Upper lobe of left lung (tissue), 6 donors: Measurements from ENCODE around the gene HAO1. TPM values are rescaled to one million over a fixed set of nuclear protein-coding genes. Genes with fewer than 3 reads are reported as not detected.
A peak's percentile ranks its signal among the peaks of the same experiment; 100 is the strongest.

Experiments
- ATAC-seq, 2 donors: fragments of 200-7000 bp; cut with Tn5 transposase; one replicate each; pipeline ENCODE4 v1.9.1; 2022; ENCODE audit warnings: mild to moderate bottlenecking in 2 of 2, moderate library complexity in 2 of 2; ENCODE audit not compliant: low FRiP score in 2 of 2
- DNase-seq, 2 donors: peaks; one replicate each; pipeline ENCODE4 v3.0.0-alpha.2; 2019 to 2020
- H3K27ac ChIP-seq, 4 donors: fragments of 200-600 bp; sonication (generic); one replicate each; pipeline ENCODE4 v1.5.1; 2016 to 2019
- H3K27me3 ChIP-seq, 4 donors: fragments of 200-600 bp; sonication (generic); one replicate each; pipeline ENCODE4 v1.5.1; 2017 to 2019
- H3K36me3 ChIP-seq, 4 donors: fragments of 200-600 bp; sonication (generic); one replicate each; pipeline ENCODE4 v1.5.1; 2016 to 2019
- H3K4me1 ChIP-seq, 4 donors: fragments of 200-600 bp; sonication (generic); one replicate each; pipeline ENCODE4 v1.5.1; 2018 to 2019
- H3K4me3 ChIP-seq, 4 donors: fragments of 200-600 bp; sonication (generic); one replicate each; pipeline ENCODE4 v1.5.1; 2017 to 2019; ENCODE audit warnings: mild to moderate bottlenecking in 2 of 4, moderate library complexity in 1 of 4
- H3K9me3 ChIP-seq, 4 donors: fragments of 200-600 bp; sonication (generic); one replicate each; pipeline ENCODE4 v1.5.1; 2018 to 2019
- CTCF ChIP-seq, 6 experiments: fragments of 450-650 bp in 4 of 6; fragments of 200-600 bp in 2 of 6; sonication (generic) in 2 of 6; IDR thresholded peaks; one replicate each; pipeline ENCODE4 v1.5.1; 2016 to 2019; ENCODE audit warnings: antibody characterized with exemption in 6 of 6
- EP300 ChIP-seq, 4 donors: sonication (generic); formaldehyde crosslinking; IDR thresholded peaks; one replicate each; pipeline ENCODE4 v1.5.1; 2017; ENCODE audit warnings: antibody characterized with exemption in 4 of 4, control low read depth in 2 of 4
- POLR2A ChIP-seq, 4 donors: fragments of 450-650 bp; IDR thresholded peaks; one replicate each; pipeline ENCODE4 v1.5.1; 2016 to 2017; ENCODE audit warnings: antibody characterized with exemption in 4 of 4, mild to moderate bottlenecking in 2 of 4
- POLR2AphosphoS5 ChIP-seq, 2 donors: sonication (generic); formaldehyde crosslinking; IDR thresholded peaks; one replicate each; pipeline ENCODE4 v1.5.1; 2017; ENCODE audit warnings: antibody characterized with exemption in 2 of 2
- WGBS, 2 donors: methylation state at CpG; one replicate each; pipeline ENCODE4 v1.1.5; 2017 to 2018; 5-methylcytosine and 5-hydroxymethylcytosine counted together
- total RNA-seq, 6 donors: library from RNA; depleted of rRNA in 4 of 6; stranded (reverse); fragments of >200 nt in 4 of 6; gene quantifications; one replicate each; pipeline versions ENCODE4 v1.1.0 to v1.2.1, GENCODE V29; 2016 to 2021
- donor health status: DM: no; HTN: no; CAD: no; lungs with moderate emphysema.
- donor health status: DM: no; HTN: yes; CAD: no; lungs with severe emphysema.

HAO1 gene
- total RNA-seq, 6 donors from 2014 or later: 0.13 TPM; not detected in 5

DNA sequence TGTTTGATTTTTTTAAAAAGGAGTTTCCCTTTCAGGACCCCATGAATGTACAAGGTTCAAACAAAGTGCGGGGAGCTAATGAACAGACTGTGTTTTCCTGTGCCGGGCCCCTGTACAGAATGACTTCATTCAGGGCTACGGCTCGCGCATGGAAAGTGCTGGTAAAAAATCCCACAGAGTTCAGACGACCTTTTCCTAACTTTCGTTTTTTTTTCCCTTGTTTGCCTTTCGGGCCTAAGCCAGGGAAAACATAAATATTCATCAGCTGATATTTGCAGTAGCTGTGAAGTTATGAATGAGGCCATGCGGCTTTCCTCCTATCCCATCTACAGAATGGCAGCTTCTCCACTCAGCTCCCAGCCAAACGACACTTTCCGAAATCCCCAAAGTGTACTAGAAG is 74.0 kb downstream of the HAO1 start:
- no peaks in the 10 kb centered on the region for H3K27me3 ChIP-seq
- no peaks in the 10 kb centered on the region for H3K36me3 ChIP-seq
- TF ChIP-seq POLR2AphosphoS5 (IDR thresholded peaks at IDR 0.05) (no peak), POLR2A (IDR thresholded peaks at IDR 0.05) (no peak), EP300 (IDR thresholded peaks at IDR 0.05) (no peak), CTCF (IDR thresholded peaks at IDR 0.05) (no peak)
- no peaks in the 10 kb centered on the region for H3K9me3 ChIP-seq
- no peak overlapping the region for H3K27ac ChIP-seq
- no peak overlapping the region for H3K4me3 ChIP-seq
- no peaks in the 10 kb centered on the region for H3K4me1 ChIP-seq
- DNase-seq (no peak), ATAC-seq (no peak)
- 52 to 55% methylated on average over 11 of the region's 11 CpGs for WGBS, 2 donors

DNA sequence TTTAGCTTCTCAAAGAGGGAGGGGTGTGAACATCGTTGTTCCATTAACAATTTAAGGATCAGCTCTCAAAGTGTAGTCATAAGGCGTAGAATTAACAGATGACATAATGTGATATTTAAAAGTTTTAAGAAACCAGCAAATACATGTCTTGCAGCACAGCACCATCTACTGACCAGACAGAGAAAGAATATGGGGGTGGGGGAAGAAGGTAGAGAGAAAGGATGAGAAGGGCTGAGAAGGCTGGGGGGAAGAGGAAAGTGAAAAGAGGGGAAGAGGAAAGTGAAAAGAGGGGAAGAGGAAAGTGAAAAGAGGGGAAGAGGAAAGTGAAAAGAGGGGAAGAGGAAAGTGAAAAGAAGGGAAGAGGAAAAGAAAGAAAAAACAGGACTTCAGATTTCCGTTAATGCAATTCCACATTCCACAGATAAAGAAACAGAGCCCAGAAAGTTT is 80.9 kb downstream of the HAO1 start:
- 23% methylated on average over 3 of the region's 3 CpGs for WGBS, 2 donors
- H3K9me3 ChIP-seq: no peaks in the 10 kb centered on the region
- no peak overlapping the region for H3K4me3 ChIP-seq
- TF ChIP-seq POLR2A (IDR thresholded peaks at IDR 0.05) (no peak), CTCF (IDR thresholded peaks at IDR 0.05) (peak in 5 of 6 experiments; percentile 22 to 56 (median 44))
- no peak overlapping the region for H3K27ac ChIP-seq
- no peaks in the 10 kb centered on the region for H3K36me3 ChIP-seq
- ATAC-seq (peak in 1 of 2 donors; percentile 90), DNase-seq (no peak)
- no peaks in the 10 kb centered on the region for H3K27me3 ChIP-seq
- H3K4me1 ChIP-seq: no peaks in the 10 kb centered on the region

GRCh38 chr20:7858734-7859250 is 81.5 kb downstream of the HAO1 start:
- H3K36me3 ChIP-seq: no peaks in the 10 kb centered on the region
- no peaks in the 10 kb centered on the region for H3K27me3 ChIP-seq
- DNase-seq (no peak), ATAC-seq (no peak)
- 47 to 60% methylated on average over 4 of the region's 4 CpGs for WGBS, 2 donors
- TF ChIP-seq CTCF (IDR thresholded peaks at IDR 0.05) (no peak), POLR2AphosphoS5 (IDR thresholded peaks at IDR 0.05) (no peak), POLR2A (IDR thresholded peaks at IDR 0.05) (no peak), EP300 (IDR thresholded peaks at IDR 0.05) (no peak)
- no peak overlapping the region for H3K4me3 ChIP-seq
- H3K27ac ChIP-seq: no peak overlapping the region
- no peaks in the 10 kb centered on the region for H3K9me3 ChIP-seq
- H3K4me1 ChIP-seq: no peaks in the 10 kb centered on the region

DNA sequence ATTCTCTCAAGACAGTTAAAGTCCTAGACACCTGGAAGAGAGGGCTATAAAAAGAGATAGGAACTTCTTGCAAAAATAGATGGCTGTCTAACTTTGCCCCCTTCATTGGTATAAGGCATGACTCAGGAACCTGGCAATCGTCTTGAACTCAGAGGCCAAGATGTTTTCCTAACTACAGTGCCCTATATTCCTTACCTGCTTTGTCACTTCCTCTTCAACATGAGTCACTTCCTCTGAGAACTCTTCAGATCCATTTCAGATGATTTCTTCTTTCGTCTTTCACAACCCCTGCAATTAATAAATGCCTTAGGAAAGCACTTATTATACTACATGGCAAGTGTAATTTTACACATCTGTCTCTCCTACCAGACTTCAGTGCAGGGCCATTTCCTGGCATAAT is 83.5 kb downstream of the HAO1 start:
- H3K4me1 ChIP-seq: no peaks in the 10 kb centered on the region
- no peak overlapping the region for H3K27ac ChIP-seq
- TF ChIP-seq EP300 (IDR thresholded peaks at IDR 0.05) (no peak), POLR2A (IDR thresholded peaks at IDR 0.05) (no peak), POLR2AphosphoS5 (IDR thresholded peaks at IDR 0.05) (no peak), CTCF (IDR thresholded peaks at IDR 0.05) (no peak)
- H3K4me3 ChIP-seq: no peak overlapping the region
- WGBS, 2 donors: 8 to 17% methylated on average over 2 of the region's 2 CpGs
- H3K9me3 ChIP-seq: no peaks in the 10 kb centered on the region
- DNase-seq (no peak), ATAC-seq (no peak)
- H3K27me3 ChIP-seq: no peaks in the 10 kb centered on the region
- no peaks in the 10 kb centered on the region for H3K36me3 ChIP-seq

DNA sequence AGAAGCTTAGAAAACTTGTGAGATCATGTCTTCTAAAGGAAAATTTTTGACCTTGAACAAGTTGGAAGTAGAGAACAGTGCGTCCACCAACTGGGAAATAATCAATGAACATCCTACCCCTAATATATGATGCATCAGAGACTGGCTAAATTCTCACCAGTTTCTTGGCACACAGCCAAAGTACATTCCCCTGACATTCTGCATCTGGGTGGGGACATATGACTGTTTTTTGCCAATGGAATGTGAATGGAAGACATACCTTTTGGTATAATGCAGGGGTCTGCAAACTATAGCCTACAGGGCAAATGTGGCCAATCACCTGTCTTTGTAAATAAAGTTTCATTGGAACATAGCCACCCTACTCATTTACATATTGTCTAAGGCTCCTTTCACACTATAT is 84.7 kb downstream of the HAO1 start:
- Histone ChIP-seq H3K4me3 (no peak overlapping the region), H3K4me1 (no peaks in the 10 kb centered on the region), H3K27me3 (no peaks in the 10 kb centered on the region), H3K36me3 (no peaks in the 10 kb centered on the region), H3K9me3 (no peaks in the 10 kb centered on the region), H3K27ac (no peak overlapping the region)
- ATAC-seq: no peak
- TF ChIP-seq EP300 (IDR thresholded peaks at IDR 0.05): no peak
- no peak for TF ChIP-seq CTCF (IDR thresholded peaks at IDR 0.05)
- no peak for TF ChIP-seq POLR2A (IDR thresholded peaks at IDR 0.05)
- TF ChIP-seq POLR2AphosphoS5 (IDR thresholded peaks at IDR 0.05): no peak
- WGBS, 2 donors: 83 to 86% methylated on average over 1 of the region's 1 CpG
- DNase-seq: no peak
